NOMO-1 treated with dmso at 0.1 percent for 144 hours (cell line): ENCODE data around the gene ELAC1.
A peak's percentile ranks its signal among the peaks of the same experiment; 100 is the strongest.
"Not testable (repeated sequence)": the region's sequence is repeated elsewhere in the genome, so short reads cannot be mapped to it uniquely, and the experiment has no call there.

Experiments
- DNase-seq: peaks from one replicate; lab custom pipeline; 2025; ENCODE audit not compliant: unreplicated experiment; lab: John Stamatoyannopoulos, UW

The ELAC1 gene

DNA sequence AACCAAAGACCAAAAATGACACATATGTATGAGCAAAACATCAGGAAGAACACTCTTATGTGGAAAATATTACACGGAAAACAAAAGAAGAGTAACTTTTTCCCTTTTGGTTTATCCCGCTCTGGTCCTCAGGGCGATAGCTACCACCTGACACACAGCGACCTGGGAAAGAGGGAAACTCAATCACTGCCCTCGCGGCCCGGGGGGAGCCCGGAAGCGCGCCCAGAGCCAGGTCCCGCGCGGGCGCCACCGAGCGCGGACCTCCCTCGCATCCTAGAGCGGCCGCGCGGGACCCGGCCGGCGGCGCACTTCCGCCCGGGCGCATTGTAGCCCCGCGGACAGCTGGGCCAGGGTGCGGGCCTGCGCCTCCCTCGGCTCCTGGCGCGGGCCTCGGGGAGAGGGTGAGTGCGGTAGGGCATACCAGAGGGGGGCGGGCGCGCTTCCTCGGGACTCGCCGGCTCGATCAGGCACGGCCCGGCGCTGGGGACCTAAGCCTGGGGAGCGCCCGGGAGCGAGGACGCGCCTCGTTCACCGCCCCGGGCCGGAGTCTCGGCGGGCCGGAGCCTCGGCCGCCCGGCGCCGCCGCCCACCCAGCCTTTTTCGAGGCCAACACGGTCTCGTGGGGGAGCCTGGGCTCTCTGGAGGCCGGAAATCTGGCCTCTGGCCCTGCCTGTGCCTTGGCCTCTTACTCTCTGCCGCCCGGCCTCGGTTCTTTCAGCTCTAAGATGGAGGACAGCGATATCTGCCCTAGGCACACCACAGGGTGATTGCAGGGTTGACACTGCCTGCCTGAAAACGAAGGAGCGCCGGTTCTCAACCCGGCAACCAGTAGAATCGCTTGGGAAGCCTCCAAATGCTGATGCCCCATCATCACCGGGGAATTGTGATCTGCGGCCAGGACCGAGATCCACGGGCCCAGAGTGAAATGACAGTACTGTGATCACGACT is at the start of gene ELAC1:
TSS of gene ELAC1 (plus strand) at position 327 of the 948 bp plus-strand sequence. CDS start 6,365 bp downstream, outside the sequence.
- peak; percentile 51 for DNase-seq

DNA sequence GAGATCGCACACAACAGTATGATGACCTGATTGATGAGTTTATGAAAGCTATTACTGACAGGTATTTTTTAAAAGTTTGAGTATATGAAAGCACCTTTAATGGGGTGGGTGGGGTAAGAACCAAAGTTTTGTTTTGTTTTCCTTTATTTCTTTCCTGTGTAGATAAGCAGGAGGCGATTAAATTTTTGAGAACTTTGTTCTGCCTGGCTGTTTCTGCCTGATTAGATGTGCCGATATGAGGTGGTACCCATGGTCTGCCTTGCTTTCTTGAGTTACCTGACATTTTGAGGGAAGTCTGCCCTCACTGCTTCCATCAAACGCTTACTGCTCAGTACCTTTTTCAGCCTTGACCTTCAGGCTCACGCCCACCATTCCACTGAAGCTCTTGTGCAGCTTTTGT is 49.7 kb upstream of the ELAC1 start:
- DNase-seq = no peak

GRCh38 chr18:50924372-50924771 is 43.5 kb upstream of the ELAC1 start:
- DNase-seq = no peak

GRCh38 chr18:50926521-50926920 is 41.3 kb upstream of the ELAC1 start:
- DNase-seq = no peak

GRCh38 chr18:50928551-50928950 is 39.3 kb upstream of the ELAC1 start:
- DNase-seq = no peak

GRCh38 chr18:50933684-50934083 is 34.2 kb upstream of the ELAC1 start:
- no peak for DNase-seq

- DNase-seq = no peak
Observed at GRCh38 chr18:50934545-50935211, 33.2 kb upstream of the ELAC1 start.

DNA sequence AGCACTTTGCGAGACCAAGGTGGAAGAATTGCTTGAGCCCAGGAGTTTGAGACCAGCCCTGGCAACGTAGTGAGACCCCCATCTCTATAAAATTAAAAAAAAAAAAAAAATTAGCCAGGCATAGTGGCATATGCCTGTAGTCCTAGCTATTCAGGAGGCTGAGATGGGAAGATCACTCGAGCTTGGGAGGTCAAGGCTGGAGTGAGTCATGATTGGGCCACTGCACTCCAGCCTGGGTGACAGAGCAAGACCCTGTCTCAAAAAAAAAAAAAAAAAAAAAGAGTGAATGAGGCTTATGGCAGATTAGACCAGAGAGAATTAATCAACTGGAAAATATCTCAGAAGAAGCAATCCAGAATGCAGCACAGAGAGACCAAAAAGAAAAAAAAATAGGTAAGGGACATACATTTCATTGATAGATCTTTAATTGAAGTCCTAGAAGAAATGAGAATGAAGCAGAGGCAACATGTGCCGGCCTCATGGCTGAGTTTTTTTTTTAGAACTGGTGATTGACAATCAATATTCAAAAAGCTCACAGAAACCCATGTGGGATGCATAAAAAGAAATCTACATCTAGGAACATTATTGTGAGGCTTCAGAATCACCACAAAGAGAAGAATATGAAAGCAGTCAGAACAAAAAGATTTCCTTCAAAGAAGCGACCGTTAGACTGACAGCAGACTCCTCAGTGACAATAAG is 32.2 kb upstream of the ELAC1 start:
- no peak for DNase-seq

DNA sequence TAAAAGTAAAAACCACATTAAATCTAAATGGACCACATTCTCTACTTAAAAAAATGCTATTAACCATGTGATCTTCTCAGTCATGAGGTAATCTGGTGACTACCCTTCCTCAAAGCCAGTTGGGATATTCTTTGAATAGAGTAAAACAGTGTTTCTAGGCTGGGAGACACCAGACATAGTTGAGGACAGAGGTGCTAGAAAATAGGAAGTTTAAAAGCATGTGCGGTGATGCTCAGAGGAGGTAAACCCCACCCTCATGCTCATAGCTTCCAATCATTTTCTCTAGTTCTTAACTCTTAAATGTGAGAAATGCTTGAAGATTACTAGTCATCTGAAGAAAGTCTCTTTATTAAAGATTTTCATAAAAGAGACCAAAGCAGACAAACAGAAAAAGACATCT is 30.7 kb upstream of the ELAC1 start:
- DNase-seq = no peak

DNA sequence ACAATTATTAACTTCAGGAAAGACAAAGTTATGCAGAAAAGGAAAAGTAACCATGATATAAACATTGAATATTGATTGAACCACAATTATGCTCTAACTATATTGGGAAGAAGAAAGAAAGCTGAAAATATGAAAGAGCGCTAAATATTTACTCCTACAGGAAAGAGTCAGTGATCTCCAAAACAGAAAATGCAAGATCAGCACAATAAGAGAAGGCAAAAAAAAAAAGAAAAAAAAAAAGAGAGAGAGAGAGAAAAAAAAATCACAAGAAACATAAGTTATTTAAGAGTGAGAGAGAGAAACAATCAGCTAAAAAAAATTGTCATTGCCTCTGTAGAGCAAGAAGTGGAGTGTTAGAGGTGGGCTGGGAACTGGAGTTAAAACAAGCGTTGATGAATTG is 28.9 kb upstream of the ELAC1 start:
- no peak for DNase-seq

- peak; percentile 77 for DNase-seq
Observed at GRCh38 chr18:50944245-50944932, 23.5 kb upstream of the ELAC1 start.

- DNase-seq = not testable (repeated sequence)
Observed at GRCh38 chr18:50945918-50946317, 21.9 kb upstream of the ELAC1 start.

- no peak for DNase-seq
Observed at GRCh38 chr18:50947899-50948298, 19.9 kb upstream of the ELAC1 start.

DNA sequence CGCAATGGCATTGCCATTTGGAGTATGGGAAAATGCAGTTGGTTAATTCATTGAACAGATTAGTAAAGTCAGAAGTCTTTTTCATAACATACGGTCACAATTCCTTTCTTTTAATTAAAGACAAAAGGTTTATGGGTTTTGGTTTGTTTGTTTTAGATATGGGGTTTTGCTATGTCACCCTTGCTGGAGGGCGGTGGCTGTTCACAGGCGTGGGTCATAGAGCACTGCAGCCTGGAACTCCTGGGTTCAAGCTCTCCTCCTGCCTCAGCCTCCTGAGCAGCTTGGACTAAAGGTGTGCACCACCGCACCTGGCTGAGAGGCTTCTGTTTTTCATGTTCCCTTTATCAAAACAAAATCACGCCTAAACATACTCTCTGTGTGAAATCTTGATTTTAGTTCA is 18.7 kb upstream of the ELAC1 start:
- DNase-seq = no peak

DNA sequence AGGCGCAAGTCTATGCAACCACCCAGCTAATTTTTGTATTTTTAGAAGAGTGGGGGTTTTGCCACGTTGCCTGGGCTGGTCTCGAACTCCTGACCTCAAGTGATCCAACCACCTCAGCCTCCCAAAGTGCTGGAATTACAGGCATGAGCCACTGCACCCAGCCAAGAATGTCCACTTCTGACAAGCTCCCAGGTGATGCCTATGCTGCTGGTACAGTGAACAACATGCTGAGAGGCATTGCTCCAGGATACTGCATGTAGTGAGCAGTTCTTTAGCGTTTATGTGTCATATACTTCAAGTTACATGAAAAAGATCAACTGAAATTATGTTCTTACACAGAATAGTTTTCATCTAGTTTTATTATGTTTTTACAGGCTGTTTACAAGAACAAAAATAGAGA is 17.2 kb upstream of the ELAC1 start:
- no peak for DNase-seq

DNA sequence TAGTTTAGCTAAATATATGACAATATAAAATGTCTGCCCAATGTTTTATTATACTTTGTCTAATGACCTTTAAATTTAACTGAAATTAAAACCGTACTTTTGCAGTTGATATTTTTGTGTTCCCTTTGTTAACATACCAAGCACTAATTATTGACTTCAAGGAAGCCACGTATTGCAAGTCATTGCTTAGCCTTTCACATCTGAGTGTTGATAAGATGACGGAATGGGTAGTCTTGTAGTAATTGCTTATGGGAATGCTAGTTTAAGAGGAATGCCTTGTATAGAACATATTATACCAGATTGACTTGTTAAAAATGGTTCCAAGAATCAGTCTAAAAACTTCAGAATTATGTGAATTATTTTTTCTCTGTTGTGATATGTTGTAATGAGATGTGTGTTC is 14.0 kb upstream of the ELAC1 start:
- no peak for DNase-seq

- DNase-seq = no peak
Observed at GRCh38 chr18:50955253-50955652, 12.6 kb upstream of the ELAC1 start.

GRCh38 chr18:50956116-50956515 is 11.7 kb upstream of the ELAC1 start:
- no peak for DNase-seq

- DNase-seq = no peak
Observed at GRCh38 chr18:50961974-50962373, 5.9 kb upstream of the ELAC1 start.

GRCh38 chr18:50969448-50969847 is 1.6 kb downstream of the ELAC1 start:
- no peak for DNase-seq

DNA sequence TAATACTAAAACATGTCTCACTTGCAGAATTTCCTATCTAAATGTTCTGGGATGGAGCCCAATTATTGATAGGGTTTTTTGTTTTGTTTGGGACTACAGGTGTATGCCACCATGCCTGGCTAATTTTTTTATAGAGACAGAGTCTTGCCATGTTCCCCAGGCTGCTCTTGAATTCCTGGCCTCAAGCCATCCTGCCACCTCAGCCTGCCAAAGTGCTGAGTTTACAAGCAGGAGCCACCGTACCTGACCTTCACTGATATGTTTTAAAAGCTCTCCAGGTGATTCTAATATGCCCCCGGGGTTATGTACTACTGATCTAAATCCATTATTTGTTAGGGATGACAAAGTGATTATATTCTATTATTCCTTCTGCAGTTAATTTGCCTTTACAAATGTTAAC is 2.2 kb downstream of the ELAC1 start:
- DNase-seq = no peak
